ENCODE data around the gene PHC2.

- no peak for TF ChIP-seq EP300 (IDR thresholded peaks at IDR 0.05)
- TF ChIP-seq POLR2A (IDR thresholded peaks at IDR 0.05): no peak
Measured at GRCh38 chr1:33306653-33307493, 124.0 kb downstream of the PHC2 start.
